ENCODE results near the gene ZFP3.
"Not testable (repeated sequence)": the region's sequence is repeated elsewhere in the genome, so short reads cannot be mapped to it uniquely, and the experiment has no call there.

- TF ChIP-seq CTCF (conservative IDR thresholded peaks at IDR 0.05 in 1 of 2, IDR thresholded peaks at IDR 0.05 in 1 of 2; ENCODE audit: extremely low read depth in 1 of 2, insufficient read depth in 1 of 2, low read depth in 1 of 2, low read length in 2 of 2); EZH2 (IDR thresholded peaks at IDR 0.05; ENCODE audit: borderline replicate concordance, low read length): not testable (repeated sequence)
Observed at GRCh38 chr17:5136580-5137412, 58.5 kb downstream of the ZFP3 start.

Measured in mammary epithelial cell (primary cell).